ENCODE results near the gene FUZ.
"Not testable (repeated sequence)": the region's sequence is repeated elsewhere in the genome, so short reads cannot be mapped to it uniquely, and the experiment has no call there.

The FUZ gene

GRCh38 chr19:49824662-49825061, 11.6 kb upstream of the FUZ start:
- Mint-ChIP-seq H3K9me3 (no peaks in the 10 kb centered on the region), H3K4me3 (no peak overlapping the region), H3K36me3 (peaks cover 37% of the 10 kb centered on the region), H3K4me1 (peaks cover 8% of the 10 kb centered on the region), H3K27ac (no peak overlapping the region)
- DNase-seq (ENCODE audit: low spot score in 2 of 2) (no peak), ATAC-seq (no peak)

DNA sequence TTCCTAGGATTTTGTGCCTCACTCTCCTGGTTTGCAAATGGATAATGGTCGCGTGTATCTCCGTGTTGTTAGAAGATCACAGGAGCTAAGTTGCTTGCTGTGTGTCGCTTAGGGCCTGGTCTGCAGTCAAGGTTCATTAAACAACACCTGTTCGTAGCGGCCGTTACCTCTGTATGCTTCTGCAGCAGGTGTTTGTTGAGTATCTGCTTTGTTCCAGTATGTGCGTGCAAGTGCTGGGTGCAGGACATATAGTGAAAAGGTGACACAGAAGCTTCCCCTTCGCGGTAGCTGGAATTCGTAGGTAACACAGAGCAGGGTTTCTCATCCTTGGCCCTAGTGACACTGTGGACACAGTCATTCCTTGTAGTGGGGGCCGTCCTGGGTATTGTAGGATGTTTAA, 10.4 kb upstream of the FUZ start:
- Mint-ChIP-seq H3K36me3 (peaks cover 43% of the 10 kb centered on the region), H3K27ac (no peak overlapping the region), H3K4me1 (peaks cover 20% of the 10 kb centered on the region), H3K4me3 (no peak overlapping the region), H3K9me3 (no peaks in the 10 kb centered on the region)
- ATAC-seq, result no peak
- no peak for DNase-seq (ENCODE audit: low spot score in 2 of 2)

- Mint-ChIP-seq H3K4me1 (peaks cover 21% of the 10 kb centered on the region), H3K4me3 (peak overlapping the region; percentile 90), H3K9me3 (no peaks in the 10 kb centered on the region), H3K27ac (no peak overlapping the region), H3K36me3 (peaks cover 45% of the 10 kb centered on the region)
- no peak for DNase-seq (ENCODE audit: low spot score in 2 of 2)
- ATAC-seq, result no peak
Measured at GRCh38 chr19:49820125-49820524, 7.0 kb upstream of the FUZ start.

DNA sequence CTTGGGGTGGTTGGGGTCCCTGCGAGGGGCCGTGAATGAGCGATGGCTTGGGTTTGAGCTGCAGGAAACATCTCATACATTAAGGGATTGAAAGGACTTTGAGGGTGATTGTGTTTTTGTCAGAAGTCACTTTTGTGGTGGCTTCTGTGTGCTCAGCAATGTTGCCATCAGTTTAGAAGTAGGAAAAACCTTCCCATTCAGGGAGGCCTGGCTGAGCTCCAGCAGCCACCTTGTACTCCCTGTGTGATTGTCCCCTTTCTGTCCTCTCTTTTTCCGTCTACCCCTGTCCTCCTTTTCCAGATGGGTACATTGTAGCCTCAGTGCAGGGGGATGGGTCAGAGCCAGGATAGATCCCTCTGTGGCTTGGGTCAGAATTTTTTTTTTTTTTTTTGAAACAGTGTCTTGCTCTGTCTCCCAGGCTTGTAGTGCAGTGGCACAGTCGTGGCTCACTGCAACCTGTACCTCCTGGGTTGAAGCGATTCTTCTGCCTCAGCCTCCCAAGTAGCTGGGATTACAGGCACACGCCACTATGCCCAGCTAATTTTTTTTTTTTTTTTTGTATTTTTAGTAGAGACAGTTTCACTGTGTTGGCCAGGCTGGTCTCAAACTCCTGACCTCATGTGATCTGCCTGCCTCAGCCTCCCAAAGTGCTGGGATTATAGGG, 6.5 kb upstream of the FUZ start:
- H3K4me3 Mint-ChIP-seq, result peak overlapping the region; percentile 90
- not testable (repeated sequence) for H3K9me3 Mint-ChIP-seq; ATAC-seq; DNase-seq (ENCODE audit: low spot score in 2 of 2)
- peaks cover 21% of the 10 kb centered on the region for H3K4me1 Mint-ChIP-seq
- H3K27ac Mint-ChIP-seq, result peak overlapping the region; percentile 98
- peaks cover 43% of the 10 kb centered on the region for H3K36me3 Mint-ChIP-seq

DNA sequence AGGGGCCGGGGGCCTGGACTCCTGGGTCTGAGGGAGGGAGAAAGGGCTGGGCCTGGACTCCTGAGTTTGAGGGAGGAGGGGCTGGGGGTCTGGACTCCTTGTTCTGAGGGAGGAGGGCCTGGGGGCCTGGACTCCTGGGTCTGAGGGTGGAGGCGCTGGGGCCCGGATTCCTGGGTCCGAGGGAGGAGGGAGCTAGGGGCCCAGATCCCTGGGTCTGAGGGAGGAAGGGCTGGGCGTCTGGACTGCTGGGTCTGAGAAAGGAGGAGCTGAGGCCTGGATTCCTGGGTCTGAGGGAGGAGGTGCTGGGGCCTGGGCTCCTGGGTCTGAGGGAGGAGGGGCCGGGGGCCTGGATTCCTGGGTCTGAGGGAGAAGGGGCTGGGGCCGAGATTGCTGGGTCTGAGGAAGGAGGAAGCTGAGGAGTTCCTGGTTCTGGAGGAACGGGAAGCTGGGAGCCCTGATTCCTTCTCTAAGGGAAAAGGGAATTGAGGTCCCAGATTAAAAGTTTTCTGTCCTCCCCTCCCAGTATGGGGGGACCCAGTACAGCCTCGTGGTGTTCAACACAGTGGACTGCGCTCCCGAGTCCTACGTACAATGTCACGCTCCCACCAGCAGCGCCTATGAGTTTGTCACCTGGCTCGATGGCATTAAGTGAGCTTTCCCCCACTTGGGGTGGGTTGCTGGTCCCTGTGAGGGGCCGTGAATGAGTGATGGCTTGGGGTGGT, 5.7 kb upstream of the FUZ start:
- Mint-ChIP-seq H3K4me3 (peak overlapping the region; percentile 90), H3K9me3 (no peaks in the 10 kb centered on the region), H3K27ac (peak overlapping the region; percentile 98), H3K4me1 (peaks cover 28% of the 10 kb centered on the region), H3K36me3 (peaks cover 41% of the 10 kb centered on the region)
- ATAC-seq (no peak), DNase-seq (ENCODE audit: low spot score in 2 of 2) (no peak)

GRCh38 chr19:49817964-49818648, 5.0 kb upstream of the FUZ start, which contains the start of gene MED25:
MED25 (plus strand) TSS chr19:49818289; CDS start chr19:49818342, 53 bp downstream.
- peaks cover 45% of the 10 kb centered on the region for H3K36me3 Mint-ChIP-seq
- H3K4me1 Mint-ChIP-seq, result peaks cover 32% of the 10 kb centered on the region
- peak within 1 kb of the TSS; percentile 90 for H3K4me3 Mint-ChIP-seq
- peak within 1 kb of the TSS; percentile 98 for H3K27ac Mint-ChIP-seq
- no peaks in the 10 kb centered on the region for H3K9me3 Mint-ChIP-seq
- peak; percentile 73 for ATAC-seq
- DNase-seq (ENCODE audit: low spot score in 2 of 2), result peak; percentile 87 to 97

DNA sequence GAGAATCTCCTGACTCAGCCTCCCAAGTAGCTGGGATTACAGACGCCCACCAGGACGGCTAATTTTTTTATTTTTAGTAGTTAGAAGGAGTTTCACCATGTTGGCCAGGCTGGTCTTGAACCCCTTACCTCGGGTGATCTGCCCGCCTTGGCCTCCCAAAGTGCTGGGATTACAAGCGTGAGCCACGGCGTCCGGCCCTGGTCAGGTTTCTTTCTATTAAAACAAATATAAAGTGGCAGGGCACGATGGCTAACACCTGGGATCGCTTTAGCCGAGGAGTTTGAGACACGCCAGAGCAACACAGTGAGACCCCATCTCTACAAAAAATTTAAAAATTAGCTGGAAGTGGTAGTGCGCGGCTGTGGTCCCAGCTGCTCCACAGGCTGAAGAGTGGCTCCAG, 3.5 kb upstream of the FUZ start:
- no peaks in the 10 kb centered on the region for H3K9me3 Mint-ChIP-seq
- H3K4me1 Mint-ChIP-seq, result peaks cover 46% of the 10 kb centered on the region
- ATAC-seq (no peak), DNase-seq (ENCODE audit: low spot score in 2 of 2) (no peak)
- peaks cover 44% of the 10 kb centered on the region for H3K36me3 Mint-ChIP-seq
- H3K27ac Mint-ChIP-seq, result peak overlapping the region; percentile 98
- H3K4me3 Mint-ChIP-seq, result peak overlapping the region; percentile 90

DNA sequence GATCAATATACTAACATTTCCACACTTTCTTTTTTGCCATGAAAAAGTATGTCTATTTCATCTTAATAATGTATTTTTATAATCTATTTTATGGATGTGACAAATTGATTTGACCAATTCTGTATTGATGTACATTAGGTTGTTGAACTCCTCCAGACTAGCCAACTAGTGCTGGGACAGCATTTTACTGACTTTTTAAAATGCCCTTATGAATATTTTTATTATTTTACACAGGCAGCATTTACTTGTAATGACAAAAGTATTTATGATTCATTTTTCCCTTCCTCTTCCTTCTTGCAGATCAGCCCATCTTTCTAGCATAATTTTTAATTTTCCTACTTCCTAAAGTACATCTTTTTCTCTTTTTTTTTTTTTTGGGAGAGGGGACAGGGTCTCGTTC, 918 bp upstream of the FUZ start:
- DNase-seq (ENCODE audit: low spot score in 2 of 2) (no peak), ATAC-seq (no peak)
- Mint-ChIP-seq H3K27ac (peak overlapping the region; percentile 98), H3K4me1 (peaks cover 48% of the 10 kb centered on the region), H3K9me3 (no peaks in the 10 kb centered on the region), H3K36me3 (peaks cover 45% of the 10 kb centered on the region), H3K4me3 (peak overlapping the region; percentile 85)

- ATAC-seq (no peak), DNase-seq (ENCODE audit: low spot score in 2 of 2) (no peak)
- Mint-ChIP-seq H3K27ac (peak overlapping the region; percentile 98), H3K4me3 (peak overlapping the region; percentile 85), H3K4me1 (peaks cover 53% of the 10 kb centered on the region), H3K36me3 (peaks cover 41% of the 10 kb centered on the region), H3K9me3 (no peaks in the 10 kb centered on the region)
Measured at GRCh38 chr19:49812452-49812996, 568 bp downstream of the FUZ start.

DNA sequence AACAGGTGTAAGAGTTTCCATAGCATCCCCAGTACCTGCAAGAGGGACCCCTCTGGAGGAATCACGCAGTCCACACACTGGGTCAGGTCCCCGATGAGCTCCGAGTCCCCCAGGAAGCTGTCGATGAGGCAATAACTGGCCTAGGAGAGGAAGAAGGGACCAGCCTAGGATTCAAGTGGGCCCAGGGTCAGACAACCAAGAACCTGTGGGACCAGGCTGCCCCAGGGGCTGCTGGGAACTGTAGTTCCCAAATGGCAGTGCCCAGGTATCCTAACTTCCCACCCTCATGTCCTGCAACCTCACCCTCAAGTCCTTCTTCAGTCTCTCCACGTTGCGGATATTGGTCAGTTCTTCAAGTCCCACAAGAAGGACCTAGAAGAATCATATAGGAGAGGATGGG, 1.8 kb downstream of the FUZ start:
- peak overlapping the region; percentile 34 for H3K27ac Mint-ChIP-seq
- DNase-seq (ENCODE audit: low spot score in 2 of 2) (no peak), ATAC-seq (no peak)
- peaks cover 52% of the 10 kb centered on the region for H3K4me1 Mint-ChIP-seq
- H3K36me3 Mint-ChIP-seq, result peaks cover 37% of the 10 kb centered on the region
- no peaks in the 10 kb centered on the region for H3K9me3 Mint-ChIP-seq
- H3K4me3 Mint-ChIP-seq, result peak overlapping the region; percentile 85

- ATAC-seq (no peak), DNase-seq (ENCODE audit: low spot score in 2 of 2) (no peak)
- Mint-ChIP-seq H3K27ac (peak overlapping the region; percentile 88), H3K4me3 (peak overlapping the region; percentile 85), H3K4me1 (peaks cover 52% of the 10 kb centered on the region), H3K9me3 (no peaks in the 10 kb centered on the region), H3K36me3 (peaks cover 39% of the 10 kb centered on the region)
Measured at GRCh38 chr19:49809941-49810389, 3.1 kb downstream of the FUZ start.

DNA sequence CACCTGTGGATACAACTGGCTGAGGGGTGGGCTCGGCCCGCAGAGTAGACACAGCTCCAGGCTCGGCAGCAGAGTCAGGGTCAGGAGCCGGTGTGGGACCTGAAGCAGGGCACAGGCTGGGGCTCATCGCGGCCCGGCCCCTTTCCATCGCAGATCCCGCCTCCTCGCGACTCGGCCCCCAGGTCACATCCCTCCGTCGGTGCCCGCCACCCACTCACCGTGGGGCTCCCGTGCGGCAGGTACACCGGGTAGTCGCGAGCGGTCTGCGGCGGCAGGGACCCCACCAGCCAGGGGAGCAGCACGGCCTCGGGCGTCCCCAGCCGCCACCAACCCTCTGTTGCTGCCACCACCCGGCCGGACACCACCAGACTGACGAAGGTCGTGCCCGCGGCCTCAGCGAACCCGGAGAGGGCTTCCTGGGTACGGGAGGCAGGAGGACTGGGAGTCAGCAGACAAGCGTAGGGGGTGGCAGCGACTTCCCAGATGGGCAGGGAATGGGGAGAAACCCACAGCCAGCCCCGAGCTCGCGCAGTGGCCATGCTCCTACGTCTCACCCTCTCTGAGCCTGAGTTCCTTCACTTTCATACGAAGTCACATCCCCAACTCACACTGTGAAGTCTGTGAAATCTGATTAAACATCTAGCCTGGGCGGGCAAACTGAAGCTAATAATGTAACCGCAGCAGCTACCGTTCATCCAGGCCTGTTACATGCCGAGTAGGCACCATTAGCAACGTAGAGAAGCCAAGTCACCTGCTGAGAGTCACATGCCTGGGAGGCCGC, 3.7 kb downstream of the FUZ start:
- H3K4me1 Mint-ChIP-seq, result peaks cover 49% of the 10 kb centered on the region
- H3K4me3 Mint-ChIP-seq, result peak overlapping the region; percentile 85
- DNase-seq (ENCODE audit: low spot score in 2 of 2) (peak; percentile 41 to 69), ATAC-seq (peak; percentile 55)
- H3K36me3 Mint-ChIP-seq, result peaks cover 42% of the 10 kb centered on the region
- H3K9me3 Mint-ChIP-seq, result no peaks in the 10 kb centered on the region
- H3K27ac Mint-ChIP-seq, result peak overlapping the region; percentile 88

- H3K27ac Mint-ChIP-seq, result peak overlapping the region; percentile 88
- H3K4me1 Mint-ChIP-seq, result peaks cover 45% of the 10 kb centered on the region
- H3K36me3 Mint-ChIP-seq, result peaks cover 45% of the 10 kb centered on the region
- no peaks in the 10 kb centered on the region for H3K9me3 Mint-ChIP-seq
- peak overlapping the region; percentile 85 for H3K4me3 Mint-ChIP-seq
- ATAC-seq (peak; percentile 52), DNase-seq (ENCODE audit: low spot score in 2 of 2) (peak; percentile 72 to 87)
Measured at GRCh38 chr19:49808711-49809159, 4.4 kb downstream of the FUZ start.

DNA sequence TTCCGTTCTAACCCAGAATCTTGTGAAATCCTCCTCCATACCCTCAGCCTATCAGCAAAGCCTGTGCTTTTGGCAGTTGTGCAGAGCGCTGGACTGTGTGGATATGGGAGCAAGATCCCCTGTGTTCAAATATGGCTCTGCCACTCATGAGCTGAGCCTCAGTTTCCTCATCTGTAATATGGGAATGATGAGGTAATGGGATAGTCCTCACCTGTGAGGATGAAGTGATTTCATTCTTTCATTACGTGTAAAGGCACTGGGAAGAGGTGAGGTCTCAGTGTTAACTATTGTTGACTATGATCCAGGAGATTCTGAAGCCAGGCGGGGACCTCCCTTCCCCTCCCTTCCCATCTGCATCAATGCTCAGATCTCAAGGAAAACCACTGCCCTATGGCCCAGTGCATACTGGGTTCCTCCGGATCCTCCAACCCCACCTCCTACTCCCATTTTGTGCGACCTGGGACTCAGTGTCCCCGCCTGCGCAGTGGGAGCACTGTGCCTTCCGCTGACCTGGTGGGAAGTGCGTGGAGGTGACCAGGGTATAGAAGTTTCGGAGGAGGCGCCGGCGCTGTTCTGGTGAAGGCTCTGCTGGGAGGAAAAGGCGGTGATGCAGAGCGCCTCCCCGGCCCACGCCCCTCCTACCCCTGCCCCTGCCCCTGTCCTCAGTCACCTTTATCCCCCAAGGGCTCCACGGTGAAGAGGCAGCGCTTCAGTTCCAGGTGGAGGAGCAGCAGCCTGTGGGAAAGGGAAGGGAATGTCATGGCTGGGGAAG, 5.0 kb downstream of the FUZ start:
- ATAC-seq (no peak), DNase-seq (ENCODE audit: low spot score in 2 of 2) (no peak)
- H3K27ac Mint-ChIP-seq, result peak overlapping the region; percentile 88
- peak overlapping the region; percentile 85 for H3K4me3 Mint-ChIP-seq
- H3K9me3 Mint-ChIP-seq, result no peaks in the 10 kb centered on the region
- peaks cover 40% of the 10 kb centered on the region for H3K4me1 Mint-ChIP-seq
- peaks cover 44% of the 10 kb centered on the region for H3K36me3 Mint-ChIP-seq
